Measurements from ENCODE around the gene CLCN2.
A peak's percentile ranks its signal among the peaks of the same experiment; 100 is the strongest.
"Not testable (repeated sequence)": the region's sequence is repeated elsewhere in the genome, so short reads cannot be mapped to it uniquely, and the experiment has no call there.

Gene CLCN2

DNA sequence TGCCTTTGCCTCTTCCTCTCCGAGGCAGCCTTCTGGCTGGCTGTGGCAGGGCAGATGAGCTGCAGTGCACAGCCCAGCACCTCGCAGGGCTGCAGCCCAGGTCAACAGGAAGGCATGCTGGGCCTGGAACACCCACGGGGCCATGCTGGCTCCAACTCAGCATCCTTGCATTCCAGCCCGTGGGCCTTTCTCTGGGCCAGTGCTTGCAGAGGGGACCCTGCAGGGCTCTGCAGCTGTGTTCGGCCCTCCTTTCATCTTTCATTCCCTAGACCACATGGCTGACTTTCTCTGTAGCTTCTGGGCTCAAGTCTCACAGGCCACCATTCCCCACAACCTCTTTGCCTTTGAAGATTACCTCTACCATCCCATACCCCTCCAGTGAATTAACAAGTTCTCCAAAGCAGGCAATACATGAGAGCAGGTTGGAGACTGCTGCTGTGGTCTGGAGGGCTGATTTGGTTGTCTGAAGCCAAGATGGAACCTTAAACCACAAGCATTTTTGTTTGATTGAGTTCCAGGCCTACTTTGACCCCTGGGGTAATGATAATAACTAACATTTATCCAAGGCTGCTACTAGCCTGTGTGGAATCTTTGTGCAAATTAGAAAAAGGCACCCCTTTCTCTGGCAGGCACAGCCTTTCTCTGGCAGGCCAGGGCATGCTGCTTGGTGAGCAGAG is 18.1 kb downstream of the CLCN2 start:
- no peak for DNase-seq

GRCh38 chr3:184341925-184342324 is 19.5 kb downstream of the CLCN2 start:
- DNase-seq = no peak

GRCh38 chr3:184339451-184340135 is 21.8 kb downstream of the CLCN2 start:
- DNase-seq = not testable (repeated sequence)

DNA sequence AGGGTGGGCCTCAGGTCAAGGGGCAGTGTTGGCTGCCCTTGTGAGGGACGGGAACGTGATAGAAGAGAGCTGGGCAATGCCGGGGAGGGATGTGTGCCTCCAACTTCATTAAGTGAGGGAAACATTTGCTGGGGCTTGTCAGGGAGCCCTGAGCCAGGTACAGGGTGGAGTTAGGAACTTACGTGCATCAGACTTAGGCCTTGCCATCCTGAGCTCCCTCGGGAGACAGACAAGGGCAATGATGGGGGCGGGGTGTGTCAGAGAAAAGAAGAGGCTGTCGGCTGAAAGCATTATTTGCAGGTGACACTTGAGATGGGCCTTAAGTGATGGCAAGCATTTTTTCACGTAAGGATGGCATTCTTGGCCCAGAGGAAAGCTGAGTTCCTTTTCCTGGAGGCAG is 22.4 kb downstream of the CLCN2 start:
- no peak for DNase-seq

- peak; percentile 16 for DNase-seq
Measured at GRCh38 chr3:184338511-184338945, 22.9 kb downstream of the CLCN2 start.

DNA sequence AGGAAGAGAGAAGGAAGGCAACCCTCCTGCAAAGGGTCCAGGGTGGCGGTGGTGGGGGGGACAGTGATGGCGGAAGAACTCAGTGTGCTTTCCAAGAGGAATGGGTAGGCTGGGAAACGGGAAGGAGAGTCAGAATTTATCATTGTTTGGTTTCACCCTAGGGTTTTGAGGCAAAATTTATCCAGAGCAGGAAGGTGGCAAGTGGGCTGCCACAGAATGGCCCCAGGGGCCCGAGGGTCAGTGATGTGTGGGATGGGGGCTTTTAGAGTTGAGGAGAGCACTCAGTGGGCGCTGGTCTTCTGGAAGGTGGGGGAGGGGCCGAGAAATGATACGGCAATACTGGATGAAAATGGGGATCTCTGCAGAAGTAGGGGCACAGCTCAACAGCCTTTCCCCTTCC is 23.4 kb downstream of the CLCN2 start:
- no peak for DNase-seq

DNA sequence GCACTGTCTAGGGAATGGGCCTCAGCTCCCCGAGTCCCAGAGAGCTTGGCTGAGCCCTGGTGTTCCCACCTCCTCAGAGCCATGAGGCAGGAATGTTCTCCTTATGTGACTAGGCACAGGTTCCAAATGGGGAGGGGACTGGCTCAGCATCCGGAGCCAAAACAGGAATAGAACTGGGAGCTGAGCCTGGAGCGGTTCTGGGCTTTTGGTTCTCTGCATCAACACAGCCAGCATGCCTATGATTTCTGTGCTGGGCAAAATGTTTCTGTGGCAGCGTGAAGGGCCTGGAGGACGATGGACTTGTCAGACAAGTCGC is 24.0 kb downstream of the CLCN2 start, which contains the start of gene FAM131A:
FAM131A (plus strand) TSS at position 202 of the 316 bp plus-strand sequence; CDS start at position 233, 31 bp downstream.
- DNase-seq = no peak

DNA sequence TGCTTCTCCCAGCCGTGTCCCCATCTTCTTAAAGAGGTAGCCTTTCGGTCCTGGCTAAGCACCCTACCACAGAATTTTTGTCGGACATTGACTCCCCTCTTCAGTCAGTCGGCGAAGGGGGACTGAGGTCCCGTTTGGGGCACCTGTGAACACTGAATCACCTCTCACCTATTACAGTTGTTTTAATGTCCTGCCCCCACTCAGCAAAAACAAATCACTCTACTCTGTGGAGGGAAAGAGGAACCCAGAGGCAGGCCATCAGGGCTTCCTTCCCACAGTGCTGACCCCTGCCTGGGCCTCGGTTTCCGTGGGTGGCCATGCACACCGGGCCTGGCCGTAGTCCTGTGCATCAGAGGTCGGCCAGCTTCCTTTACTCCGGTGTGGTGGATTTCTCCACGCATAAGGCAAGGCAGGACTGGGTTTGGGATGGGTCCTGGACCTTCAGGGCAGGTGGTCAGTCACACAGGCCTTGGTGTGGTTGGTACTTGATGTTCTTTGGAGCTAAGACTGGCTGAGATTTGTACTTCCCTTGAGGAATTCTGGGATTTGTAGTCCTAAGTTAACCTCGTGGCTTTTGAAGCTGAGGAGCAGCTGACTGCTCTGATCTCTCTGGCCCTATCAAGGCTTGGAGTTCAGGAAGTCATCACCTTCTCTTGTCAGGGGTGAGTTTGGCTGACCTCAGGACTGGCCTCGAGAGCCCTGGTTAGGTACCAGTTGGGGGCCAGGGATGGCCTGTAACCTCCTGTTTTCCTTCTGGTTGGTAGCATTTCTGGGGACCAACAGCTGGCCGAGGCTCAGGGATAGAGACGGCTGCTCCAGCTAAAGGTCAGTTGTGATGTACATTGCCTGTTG is 24.6 kb downstream of the CLCN2 start:
- DNase-seq = no peak

- peak; percentile 77 for DNase-seq
Measured at GRCh38 chr3:184335661-184336546, 25.5 kb downstream of the CLCN2 start.

GRCh38 chr3:184335291-184335660 is 26.1 kb downstream of the CLCN2 start:
- DNase-seq = no peak

GRCh38 chr3:184334470-184335158 is 26.8 kb downstream of the CLCN2 start:
- DNase-seq = no peak

DNA sequence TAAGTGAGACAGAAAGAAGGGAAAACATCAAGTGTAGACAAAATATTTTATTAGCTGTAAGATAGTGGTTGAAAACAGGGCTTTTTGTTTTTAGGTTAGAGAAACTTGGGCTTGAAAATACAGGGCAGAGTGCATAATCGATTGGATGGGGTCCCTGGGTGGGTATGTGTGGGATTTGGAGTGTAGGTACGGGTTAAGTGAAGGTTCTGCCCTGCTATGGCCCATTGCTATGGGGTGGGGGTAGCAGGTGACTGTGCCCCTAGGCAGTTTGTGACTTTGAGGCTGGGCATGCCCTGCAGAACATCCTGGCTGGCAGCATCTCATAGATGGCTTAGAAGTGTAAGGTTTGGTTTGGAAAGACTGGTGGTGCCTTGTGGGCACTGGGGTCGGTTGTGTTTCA is 27.7 kb downstream of the CLCN2 start:
- DNase-seq = no peak

GRCh38 chr3:184333190-184333589 is 28.2 kb downstream of the CLCN2 start:
- DNase-seq = no peak

DNA sequence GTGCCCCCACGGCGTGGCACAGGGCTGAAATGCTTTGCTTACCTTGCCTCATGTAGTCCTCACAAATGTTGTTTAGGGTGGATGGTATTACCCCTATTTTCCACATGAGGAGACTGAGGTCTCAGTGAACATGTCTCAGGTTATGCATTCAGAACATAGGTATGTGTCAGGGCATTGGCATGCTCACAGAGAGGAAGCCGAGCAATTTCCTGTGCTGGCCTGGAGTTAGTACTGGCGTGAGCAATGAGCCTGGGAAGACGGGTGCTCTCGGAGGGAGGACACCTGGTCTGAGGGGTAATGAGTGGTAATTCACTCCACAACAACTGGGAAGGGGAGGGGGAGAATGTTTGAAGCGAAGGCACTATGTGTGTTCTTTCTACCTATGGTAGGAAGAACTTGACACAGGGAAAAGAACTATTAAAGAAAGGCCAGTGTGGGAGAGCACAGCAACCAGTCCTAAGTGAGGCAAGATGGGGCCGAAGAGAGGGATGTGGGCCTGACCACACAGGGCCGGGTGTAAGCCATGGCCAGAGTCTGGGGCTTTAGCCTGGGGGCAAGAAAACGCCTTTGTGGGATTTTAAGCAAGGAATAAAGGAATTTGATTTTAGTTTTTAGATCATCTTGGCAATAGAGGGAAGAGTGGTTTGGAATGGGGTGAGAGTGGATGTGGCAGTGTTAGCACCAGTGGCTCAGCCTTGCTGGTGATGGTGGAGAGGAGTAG is 28.9 kb downstream of the CLCN2 start:
- DNase-seq = no peak

GRCh38 chr3:184328516-184328915 is 32.9 kb downstream of the CLCN2 start:
- no peak for DNase-seq

- no peak for DNase-seq
Measured at GRCh38 chr3:184327171-184327570, 34.2 kb downstream of the CLCN2 start.

DNA sequence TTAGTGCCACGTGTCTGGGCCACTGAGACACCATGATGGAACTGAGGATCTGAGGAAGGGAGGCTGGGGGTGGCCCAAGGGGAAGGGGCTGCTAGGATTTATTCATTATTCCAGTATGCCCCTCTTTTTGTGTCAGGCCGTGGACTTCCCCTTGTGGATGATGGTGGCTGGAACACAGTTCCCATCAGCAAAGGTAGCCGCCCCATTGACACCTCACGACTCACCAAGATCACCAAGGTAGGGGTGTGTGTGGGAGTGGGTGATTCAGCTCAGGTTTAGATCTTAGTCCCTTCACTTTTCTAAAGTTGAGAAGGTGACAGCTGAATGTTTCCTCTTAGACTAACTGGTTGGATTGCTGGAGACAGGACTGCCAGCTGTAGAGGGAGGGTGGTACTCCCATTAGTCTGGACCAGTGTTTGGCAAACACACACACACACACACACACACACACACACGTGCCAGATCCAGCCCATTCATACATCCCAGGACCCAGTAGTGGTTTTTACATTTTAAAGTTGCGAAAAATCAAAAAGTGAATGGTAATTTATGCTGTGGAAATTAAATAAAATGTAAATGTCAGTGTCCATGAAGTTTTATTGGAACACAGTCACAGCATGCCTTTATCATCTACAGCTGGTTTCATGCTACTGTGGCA is 35.6 kb downstream of the CLCN2 start:
- DNase-seq = no peak

- DNase-seq = no peak
Measured at GRCh38 chr3:184325269-184325668, 36.1 kb downstream of the CLCN2 start.

DNA sequence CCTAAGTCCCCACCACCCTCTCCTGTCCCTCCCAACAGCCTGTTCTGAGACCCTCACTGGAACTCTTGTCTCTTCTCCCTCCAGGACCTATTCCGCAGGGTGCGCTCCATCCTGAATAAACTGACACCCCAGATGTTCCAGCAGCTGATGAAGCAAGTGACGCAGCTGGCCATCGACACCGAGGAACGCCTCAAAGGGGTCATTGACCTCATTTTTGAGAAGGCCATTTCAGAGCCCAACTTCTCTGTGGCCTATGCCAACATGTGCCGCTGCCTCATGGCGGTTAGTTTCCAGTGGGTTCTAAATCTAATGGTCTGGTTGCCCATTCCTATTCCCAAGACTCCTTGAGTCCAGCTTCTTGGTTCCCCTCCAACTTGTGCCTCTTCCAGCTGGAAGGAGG is 37.7 kb downstream of the CLCN2 start:
- no peak for DNase-seq

DNA sequence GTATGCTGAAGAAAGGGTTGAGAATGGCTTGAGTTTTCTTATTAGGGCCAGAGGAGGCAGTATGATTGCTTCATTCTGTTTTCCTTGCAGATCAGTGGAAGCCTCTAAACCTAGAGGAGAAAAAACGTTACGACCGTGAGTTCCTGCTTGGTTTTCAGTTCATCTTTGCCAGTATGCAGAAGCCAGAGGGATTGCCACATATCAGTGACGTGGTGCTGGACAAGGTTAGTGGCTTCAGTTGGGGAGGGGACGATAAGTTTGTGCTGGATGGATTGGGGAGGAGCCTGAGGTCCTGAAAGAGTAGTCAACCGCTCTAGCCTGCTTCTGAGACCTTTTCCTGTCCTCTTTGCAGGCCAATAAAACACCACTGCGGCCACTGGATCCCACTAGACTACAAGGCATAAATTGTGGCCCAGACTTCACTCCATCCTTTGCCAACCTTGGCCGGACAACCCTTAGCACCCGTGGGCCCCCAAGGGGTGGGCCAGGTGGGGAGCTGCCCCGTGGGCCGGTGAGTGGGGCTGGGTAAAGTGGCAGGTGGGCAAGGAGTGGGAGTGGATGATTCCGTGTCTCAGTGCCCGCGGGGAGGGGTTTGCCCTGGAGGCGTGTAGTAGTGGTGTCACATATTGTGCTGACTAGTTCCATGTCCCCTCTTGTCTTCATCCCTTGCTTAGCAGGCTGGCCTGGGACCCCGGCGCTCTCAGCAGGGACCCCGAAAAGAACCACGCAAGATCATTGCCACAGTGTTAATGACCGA is 38.5 kb downstream of the CLCN2 start:
- DNase-seq = no peak

Measured in effector CD8-positive, alpha-beta T cell (primary cell).